ENCODE data around the gene SHROOM3. TPM values are rescaled to one million over a fixed set of nuclear protein-coding genes. Genes with fewer than 3 reads are reported as not detected.
A peak's percentile ranks its signal among the peaks of the same experiment; 100 is the strongest.

SHROOM3 gene
- total and polyA plus RNA-seq, 2 of the 13 experiments (the other 11 are each of a cell fraction or from before 2014, with no cell fraction given) = 0.01 TPM; not detected in 1

- TF ChIP-seq, protein P1, sequence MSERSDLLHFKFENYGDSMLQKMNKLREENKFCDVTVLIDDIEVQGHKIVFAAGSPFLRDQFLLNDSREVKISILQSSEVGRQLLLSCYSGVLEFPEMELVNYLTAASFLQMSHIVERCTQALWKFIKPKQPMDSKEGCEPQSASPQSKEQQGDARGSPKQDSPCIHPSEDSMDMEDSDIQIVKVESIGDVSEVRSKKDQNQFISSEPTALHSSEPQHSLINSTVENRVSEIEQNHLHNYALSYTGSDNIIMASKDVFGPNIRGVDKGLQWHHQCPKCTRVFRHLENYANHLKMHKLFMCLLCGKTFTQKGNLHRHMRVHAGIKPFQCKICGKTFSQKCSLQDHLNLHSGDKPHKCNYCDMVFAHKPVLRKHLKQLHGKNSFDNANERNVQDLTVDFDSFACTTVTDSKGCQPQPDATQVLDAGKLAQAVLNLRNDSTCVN (CRISPR knock-in tag; IDR thresholded peaks at IDR 0.05; ENCODE audit: borderline replicate concordance) = no peak
- TF ChIP-seq, protein P2, sequence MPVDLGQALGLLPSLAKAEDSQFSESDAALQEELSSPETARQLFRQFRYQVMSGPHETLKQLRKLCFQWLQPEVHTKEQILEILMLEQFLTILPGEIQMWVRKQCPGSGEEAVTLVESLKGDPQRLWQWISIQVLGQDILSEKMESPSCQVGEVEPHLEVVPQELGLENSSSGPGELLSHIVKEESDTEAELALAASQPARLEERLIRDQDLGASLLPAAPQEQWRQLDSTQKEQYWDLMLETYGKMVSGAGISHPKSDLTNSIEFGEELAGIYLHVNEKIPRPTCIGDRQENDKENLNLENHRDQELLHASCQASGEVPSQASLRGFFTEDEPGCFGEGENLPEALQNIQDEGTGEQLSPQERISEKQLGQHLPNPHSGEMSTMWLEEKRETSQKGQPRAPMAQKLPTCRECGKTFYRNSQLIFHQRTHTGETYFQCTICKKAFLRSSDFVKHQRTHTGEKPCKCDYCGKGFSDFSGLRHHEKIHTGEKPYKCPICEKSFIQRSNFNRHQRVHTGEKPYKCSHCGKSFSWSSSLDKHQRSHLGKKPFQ (CRISPR knock-in tag; IDR thresholded peaks at IDR 0.05; ENCODE audit: insufficient replicate concordance) = peak; percentile 53
- 0 out of 2 replicates have a peak, but pooled peaks have one; percentile 14 for TF ChIP-seq HNF4G (IDR thresholded peaks at IDR 0.05; ENCODE audit: borderline replicate concordance, low read depth, low read length)
- TF ChIP-seq HNF4G (CRISPR knock-in tag; IDR thresholded peaks at IDR 0.05; ENCODE audit: borderline replicate concordance, low read depth) = no peak
- TF ChIP-seq MNT (IDR thresholded peaks at IDR 0.05) = peak; percentile 57
- TF ChIP-seq, protein P3, sequence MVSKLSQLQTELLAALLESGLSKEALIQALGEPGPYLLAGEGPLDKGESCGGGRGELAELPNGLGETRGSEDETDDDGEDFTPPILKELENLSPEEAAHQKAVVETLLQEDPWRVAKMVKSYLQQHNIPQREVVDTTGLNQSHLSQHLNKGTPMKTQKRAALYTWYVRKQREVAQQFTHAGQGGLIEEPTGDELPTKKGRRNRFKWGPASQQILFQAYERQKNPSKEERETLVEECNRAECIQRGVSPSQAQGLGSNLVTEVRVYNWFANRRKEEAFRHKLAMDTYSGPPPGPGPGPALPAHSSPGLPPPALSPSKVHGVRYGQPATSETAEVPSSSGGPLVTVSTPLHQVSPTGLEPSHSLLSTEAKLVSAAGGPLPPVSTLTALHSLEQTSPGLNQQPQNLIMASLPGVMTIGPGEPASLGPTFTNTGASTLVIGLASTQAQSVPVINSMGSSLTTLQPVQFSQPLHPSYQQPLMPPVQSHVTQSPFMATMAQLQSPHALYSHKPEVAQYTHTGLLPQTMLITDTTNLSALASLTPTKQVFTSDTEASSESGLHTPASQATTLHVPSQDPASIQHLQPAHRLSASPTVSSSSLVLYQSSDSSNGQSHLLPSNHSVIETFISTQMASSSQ (IDR thresholded peaks at IDR 0.05; ENCODE audit: low read depth) = no peak
- TF ChIP-seq, protein P3 (CRISPR knock-in tag; IDR thresholded peaks at IDR 0.05; ENCODE audit: borderline replicate concordance) = no peak
- TF ChIP-seq TCF7 (IDR thresholded peaks at IDR 0.05; ENCODE audit: low read depth) = peak; percentile 62
- peak; percentile 58 for TF ChIP-seq SAP130 (CRISPR knock-in tag; IDR thresholded peaks at IDR 0.05; ENCODE audit: low read depth)
- no peak for TF ChIP-seq KMT2A (CRISPR knock-in tag; IDR thresholded peaks at IDR 0.05)
- no peak for TF ChIP-seq FOXP1 (IDR thresholded peaks at IDR 0.05)
- TF ChIP-seq FOXP1 (CRISPR knock-in tag; IDR thresholded peaks at IDR 0.05) = peak; percentile 72
- no peak for TF ChIP-seq ZBTB4 (CRISPR knock-in tag; IDR thresholded peaks at IDR 0.05; ENCODE audit: borderline replicate concordance)
- peak; percentile 88 for TF ChIP-seq TBX2 (CRISPR knock-in tag; IDR thresholded peaks at IDR 0.05; ENCODE audit: borderline replicate concordance)
- peak; percentile 33; the same call in 1 of the 2 replicates for TF ChIP-seq NFE2L2 (IDR thresholded peaks at IDR 0.05; ENCODE audit: low read length)
- TF ChIP-seq CBX1 (IDR thresholded peaks at IDR 0.05; ENCODE audit: low read depth) = no peak
- peak; percentile 36; the same call in 1 of the 2 replicates for TF ChIP-seq HDAC2 (CRISPR knock-in tag; IDR thresholded peaks at IDR 0.05)
- no peak for TF ChIP-seq HDAC6 (IDR thresholded peaks at IDR 0.05; ENCODE audit: low read depth, low read length)
Measured at GRCh38 chr4:76570141-76570973, 135.3 kb downstream of the SHROOM3 start (continued).

Measured in HepG2 (cell line).